HepG2 (cell line): ENCODE data around the gene RALBP1. TPM values are rescaled to one million over a fixed set of nuclear protein-coding genes. Genes with fewer than 3 reads are reported as not detected.

Experiments used
- ATAC-seq: fragments of 200-7000 bp; cut with Tn5 transposase; 3 replicates; pipeline ENCODE4 v1.9.1; 2020; ENCODE audit warnings: mild to moderate bottlenecking, moderate library complexity
- BruUV-seq: library from RNA; stranded (reverse); fragments of 400-500 nt; replicated peaks from 2 replicates; lab custom pipeline; 2021; lab: Mats Ljungman, UMichigan
- CTCF ChIA-PET: fragments of 300-600 bp; formaldehyde crosslinking; extraction: SDS; loops from one replicate; lab custom pipeline; 2021; ENCODE audit warnings: low total read pairs, inconsistent platforms, low intra/inter-chr PET ratio; lab: Yijun Ruan, JAX
- POLR2A ChIA-PET: fragments of 350-600 bp; sonication (Branson Sonifier 250); formaldehyde crosslinking; loops from one replicate; lab custom pipeline; 2020; ENCODE audit warnings: antibody characterized with exemption, inconsistent platforms; lab: Yijun Ruan, JAX
- DNase-seq: peaks from one replicate; pipeline ENCODE4 v3.0.0-alpha.2; 2015; ENCODE audit warnings: low spot score
- FAIRE-seq: peaks from 3 replicates; lab custom pipeline; 2011; peaks lifted over from hg19 to GRCh38; lab: Jason Lieb, UNC
- H2AFZ ChIP-seq: one replicate; pipeline ENCODE4 v1.6.1; 2011; ENCODE audit warnings: low read length, inconsistent platforms
- H3K27ac ChIP-seq: fragments of 300-600 bp; 3 replicates; pipeline ENCODE4 v1.8.0; 2011; ENCODE audit warnings: mixed run types, mild to moderate bottlenecking, mixed read lengths, low read length, inconsistent platforms; ENCODE audit not compliant: insufficient read depth; ENCODE audit errors: extremely low read length
- H3K27me3 ChIP-seq, 2 experiments: fragments of 200-600 bp in 1 of 2; 2 replicates in 1 of 2; 3 replicates in 1 of 2; pipeline versions ENCODE4 v1.6.0 to v1.8.0; 2011; ENCODE audit warnings: low read length in 2 of 2, mild to moderate bottlenecking in 2 of 2, moderate library complexity in 2 of 2, inconsistent platforms in 1 of 2; ENCODE audit not compliant: insufficient read depth in 2 of 2, control insufficient read depth in 1 of 2
- H3K36me3 ChIP-seq, 2 experiments: fragments of 200-600 bp in 1 of 2; replicated peaks in 1 of 2; 2 replicates in 1 of 2; 3 replicates in 1 of 2; pipeline versions ENCODE4 v1.5.1 to v1.8.0; 2011; ENCODE audit warnings: low read length in 2 of 2, inconsistent platforms in 1 of 2; ENCODE audit not compliant: insufficient read depth in 2 of 2, control insufficient read depth in 1 of 2
- H3K4me1 ChIP-seq: 2 replicates; pipeline ENCODE4 v1.5.1; 2012; ENCODE audit warnings: low read length, inconsistent platforms; ENCODE audit not compliant: insufficient read depth
- H3K4me2 ChIP-seq: 2 replicates; pipeline ENCODE4 v1.6.0; 2011; ENCODE audit warnings: low read depth, low read length, inconsistent platforms
- H3K4me3 ChIP-seq, 3 experiments: fragments of 200-600 bp in 1 of 3; sonication (generic), shearing (Covaris generic) in 1 of 3; replicated peaks in 1 of 3; 2 replicates each; pipeline ENCODE4 v1.5.1; 2011 to 2016; ENCODE audit warnings: low read length in 3 of 3, inconsistent platforms in 2 of 3, low read depth in 2 of 3, mild to moderate bottlenecking in 2 of 3, control low read depth in 1 of 3, mixed read lengths in 1 of 3; ENCODE audit not compliant: insufficient read depth in 1 of 3
- H3K79me2 ChIP-seq: one replicate; pipeline ENCODE4 v1.6.1; 2011; ENCODE audit warnings: low read length, inconsistent platforms; ENCODE audit not compliant: insufficient read depth
- H3K9ac ChIP-seq: 2 replicates; pipeline ENCODE4 v1.6.0; 2011; ENCODE audit warnings: mild to moderate bottlenecking, low read depth, low read length, inconsistent platforms; ENCODE audit not compliant: insufficient read depth
- H3K9me3 ChIP-seq: 2 replicates; pipeline ENCODE4 v1.5.1; 2012; ENCODE audit warnings: mild to moderate bottlenecking, low read length
- H4K20me1 ChIP-seq: 2 replicates; pipeline ENCODE4 v1.6.0; 2011; ENCODE audit warnings: inconsistent platforms, mild to moderate bottlenecking, low read length, moderate library complexity; ENCODE audit not compliant: insufficient read depth
- ARNT2 ChIP-seq: sonication (generic); formaldehyde crosslinking; IDR thresholded peaks from 2 replicates; pipeline ENCODE4 v1.8.0; 2022; ENCODE audit warnings: mild to moderate bottlenecking, low read depth, missing genetic modification reagents, moderate library complexity
- CEBPB ChIP-seq: IDR thresholded peaks from 2 replicates; pipeline ENCODE4 v1.6.1; 2011; ENCODE audit warnings: low read depth, low read length, improper control_type of control experiment, borderline replicate concordance
- FOSL1 ChIP-seq: sonication (generic); formaldehyde crosslinking; IDR thresholded peaks from 2 replicates; pipeline ENCODE4 v1.9.0; 2021; ENCODE audit warnings: missing genetic modification reagents, borderline replicate concordance
- GABPA ChIP-seq, 2 experiments: IDR thresholded peaks; 2 replicates each; pipeline ENCODE4 v1.6.1; 2011 to 2016; ENCODE audit warnings: low read depth in 2 of 2, low read length in 1 of 2, missing biosample characterization in 1 of 2, missing genetic modification characterization in 1 of 2
- NFE2L1 ChIP-seq: sonication (generic); formaldehyde crosslinking; IDR thresholded peaks from 2 replicates; pipeline ENCODE4 v1.4.0; 2020; ENCODE audit warnings: missing genetic modification reagents, mild to moderate bottlenecking, borderline replicate concordance
- PLRG1 ChIP-seq: fragments of 450-650 bp; conservative IDR thresholded peaks from 2 replicates; pipeline ENCODE4 v1.6.1; 2016
- ZNF343 ChIP-seq: sonication (generic); formaldehyde crosslinking; IDR thresholded peaks from 2 replicates; pipeline ENCODE4 v1.4.0; 2020; ENCODE audit warnings: mild to moderate bottlenecking, missing genetic modification reagents
- ZNF678 ChIP-seq: sonication (generic); formaldehyde crosslinking; IDR thresholded peaks from 2 replicates; pipeline ENCODE4 v1.4.0; 2020; ENCODE audit warnings: mild to moderate bottlenecking, missing genetic modification reagents
- ZNF740 ChIP-seq: sonication (generic); formaldehyde crosslinking; IDR thresholded peaks from 2 replicates; pipeline ENCODE4 v1.4.0; 2020; ENCODE audit warnings: missing genetic modification reagents
- ZNF878 ChIP-seq: sonication (generic); formaldehyde crosslinking; IDR thresholded peaks from 2 replicates; pipeline ENCODE4 v1.8.1; 2023; ENCODE audit warnings: mild to moderate bottlenecking, missing genetic modification reagents, moderate library complexity
- WGBS: methylation state at CpG from one replicate; pipeline ENCODE4 v1.1.6; 2017; ENCODE audit warnings: low lambda C conversion rate; 5-methylcytosine and 5-hydroxymethylcytosine counted together
- in situ Hi-C: cut with HindIII; loops from 2 replicates; pipeline ENCODE4 v1.10.0; 2017; ENCODE audit warnings: low pct_unique_long_range_greater_than_20kb; ENCODE audit not compliant: extremely low pct_ligation_motif_present
- intact Hi-C: fragments of 100-400 bp; cut with micrococcal nuclease; formaldehyde crosslinking; loops from one replicate; pipeline ENCODE4 v1.10.0; 2022; ENCODE audit not compliant: unreplicated experiment
- polyA plus RNA-seq, 8 experiments: library from polyadenylated mRNA; depleted of rRNA in 3 of 8; stranded (reverse) in 7 of 8; unstranded in 1 of 8; fragments of >200 nt; fragmentation: Illumina TruSeq in 4 of 8; extraction: Trizol in 4 of 8; gene quantifications; 2 replicates each; pipeline versions ENCODE4 v1.2.1 to v1.2.3, GENCODE V29; 2011 to 2016; ENCODE audit warnings: low read depth in 4 of 8, missing spikeins in 1 of 8, mixed read lengths in 1 of 8; ENCODE audit not compliant: insufficient read depth in 1 of 8
- total RNA-seq, 5 experiments: library from RNA; depleted of rRNA; stranded (reverse); fragments of >200 nt; fragmentation: Illumina TruSeq; extraction: Trizol; gene quantifications; 2 replicates each; pipeline ENCODE4 v1.2.3, GENCODE V29; 2016; ENCODE audit warnings: low read depth in 1 of 5

Gene RALBP1
- total and polyA plus RNA-seq, 2 of the 13 experiments (the other 11 are each of a cell fraction or from before 2014, with no cell fraction given): 24.5 to 33.1 TPM

- TF ChIP-seq ZNF740: no peak
- no peak for TF ChIP-seq ZNF878 (CRISPR knock-in tag)
- TF ChIP-seq NFE2L1: no peak
- TF ChIP-seq FOSL1 (CRISPR knock-in tag): no peak
- TF ChIP-seq PLRG1: no peak
- TF ChIP-seq ZNF678: no peak
- TF ChIP-seq GABPA (IDR thresholded peaks at IDR 0.05; ENCODE audit: low read depth, low read length): no peak
- no peak for TF ChIP-seq GABPA (CRISPR knock-in tag; IDR thresholded peaks at IDR 0.05; ENCODE audit: low read depth)
- no peak for TF ChIP-seq ARNT2 (CRISPR knock-in tag)
- 98% methylated on average over 4 of the region's 4 CpGs for WGBS
- no TSS peak for BruUV-seq
- Histone ChIP-seq H3K4me2 (no peak overlapping the region), H3K27me3 (no peaks in the 10 kb centered on the region), H4K20me1 (no peaks in the 10 kb centered on the region), H3K79me2 (no peaks in the 10 kb centered on the region), H3K27ac (no peak overlapping the region), H3K4me3 (no peak overlapping the region), H3K4me1 (no peaks in the 10 kb centered on the region), H3K36me3 (peaks cover 36 to 89% of the 10 kb centered on the region in 2 experiments), H3K9me3 (no peaks in the 10 kb centered on the region), H2AFZ (no peak overlapping the region), H3K9ac (no peak overlapping the region)
- in situ Hi-C loops: no loop called here
- POLR2A ChIA-PET: no interaction called here
- FAIRE-seq (no peak), ATAC-seq (no peak), DNase-seq (no peak)
- intact Hi-C loops: no loop called here
- CTCF ChIA-PET: no interaction called here
Measured at GRCh38 chr18:9550429-9550828, 75.1 kb downstream of the RALBP1 start.

GRCh38 chr18:9552191-9552590, 76.9 kb downstream of the RALBP1 start:
- Histone ChIP-seq H3K4me1 (peaks cover 9% of the 10 kb centered on the region), H4K20me1 (no peaks in the 10 kb centered on the region), H2AFZ (no peak overlapping the region), H3K9me3 (no peaks in the 10 kb centered on the region), H3K9ac (no peak overlapping the region), H3K79me2 (no peaks in the 10 kb centered on the region), H3K4me3 (no peak overlapping the region), H3K4me2 (no peak overlapping the region), H3K36me3 (peaks cover 36 to 85% of the 10 kb centered on the region in 2 experiments), H3K27ac (no peak overlapping the region), H3K27me3 (no peaks in the 10 kb centered on the region)
- POLR2A ChIA-PET: no interaction called here
- CTCF ChIA-PET: no interaction called here
- no peak for ATAC-seq
- 100% methylated on average over 3 of the region's 3 CpGs for WGBS
- no peak for TF ChIP-seq ZNF343
- peak; percentile 51 for TF ChIP-seq CEBPB
- no TSS peak for BruUV-seq
- in situ Hi-C loops: no loop called here
- FAIRE-seq: no peak
- DNase-seq: no peak
- intact Hi-C loops: no loop called here
